GM21367 (cell line): ENCODE results near the gene LPAR1.

Experiments used
- ATAC-seq: cut with Tn5 transposase; IDR thresholded peaks from one replicate; pipeline ENCODE4 v1.9.1; 2021; ENCODE audit not compliant: unreplicated experiment

The LPAR1 gene

DNA sequence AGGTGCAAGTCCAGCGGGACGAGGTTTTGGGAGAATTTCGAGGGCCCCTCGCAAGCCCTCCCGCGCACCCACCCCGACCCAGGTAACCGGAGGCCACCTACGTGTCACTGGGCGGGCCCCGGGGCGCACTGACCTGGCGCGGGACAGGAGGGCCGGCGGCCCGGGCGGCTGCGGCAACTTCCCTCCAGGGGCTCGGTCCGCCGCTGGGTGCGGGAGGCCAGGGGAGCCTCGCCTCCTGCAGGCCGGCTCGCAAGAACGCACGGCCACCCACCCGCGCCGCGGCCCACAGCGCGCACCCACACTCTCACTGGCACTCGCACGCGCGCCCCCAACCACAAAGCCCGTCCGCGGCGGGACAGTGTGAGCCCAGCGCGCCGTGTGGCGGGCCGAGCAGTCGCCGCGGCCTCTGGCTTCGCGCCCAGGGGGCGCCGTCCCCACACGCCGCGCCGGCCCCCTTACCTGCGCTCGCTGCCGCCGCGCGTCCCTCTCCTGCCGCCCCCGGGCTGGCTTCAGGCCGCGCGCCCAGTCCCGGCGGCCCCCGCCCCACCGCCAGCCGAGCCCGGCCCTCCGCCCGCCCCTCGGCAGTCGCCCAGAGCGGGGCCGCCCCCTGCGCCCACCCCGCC, 451 bp downstream of the LPAR1 start:
- ATAC-seq: no peak

DNA sequence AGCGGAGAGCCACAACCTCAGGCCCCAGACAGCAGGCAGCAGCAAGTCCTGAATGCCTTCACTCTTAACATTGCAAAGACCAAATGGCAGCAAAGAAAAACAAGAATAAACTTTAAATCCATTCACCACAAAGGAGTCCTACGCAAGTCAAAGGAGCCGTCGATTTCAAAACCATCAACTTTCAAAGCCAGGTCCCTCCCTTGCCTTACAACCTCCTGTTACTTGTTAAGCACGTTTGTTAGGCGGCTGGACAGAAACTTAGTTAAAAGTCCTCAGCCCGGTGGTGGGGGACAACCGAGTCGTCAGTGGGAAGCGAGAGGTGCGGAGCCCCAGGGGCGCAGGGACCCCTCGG, 938 bp downstream of the LPAR1 start:
- ATAC-seq: no peak

DNA sequence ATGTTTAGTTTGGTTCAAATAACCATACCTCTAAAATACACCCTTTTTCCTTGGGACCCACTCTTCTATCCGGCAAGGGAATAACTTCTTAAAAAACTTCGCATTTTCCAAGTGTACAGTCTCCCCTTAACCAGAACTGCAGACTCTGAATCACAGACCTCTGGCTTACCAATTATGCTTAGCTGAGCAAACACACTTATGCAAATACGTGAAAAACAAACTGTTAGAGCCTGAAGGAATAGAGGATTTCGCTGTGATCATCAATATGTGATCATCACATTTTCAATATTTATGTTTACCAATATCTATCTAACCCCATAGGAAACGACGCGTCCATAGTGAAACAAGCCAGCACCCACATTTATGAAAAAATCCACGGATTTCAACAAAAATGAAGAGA, 1.3 kb downstream of the LPAR1 start:
- ATAC-seq: no peak

DNA sequence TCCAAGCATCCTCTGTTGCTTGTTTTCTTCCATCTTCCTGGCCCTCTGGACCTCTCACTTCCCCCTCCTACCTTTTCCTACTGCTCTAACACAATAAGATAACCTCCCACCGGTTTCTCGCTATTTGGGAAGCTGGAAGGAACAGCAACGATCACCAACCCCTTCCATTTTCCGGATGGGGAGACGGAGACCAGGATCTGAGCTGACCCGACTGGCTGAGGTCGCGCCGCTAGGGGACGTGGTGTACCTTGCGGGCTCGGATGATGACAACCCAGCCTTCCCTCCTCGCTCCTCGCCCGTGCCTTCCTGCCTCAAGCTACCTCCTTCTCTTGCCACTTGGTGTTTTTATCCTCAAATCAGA, 1.9 kb downstream of the LPAR1 start:
- ATAC-seq: no peak

DNA sequence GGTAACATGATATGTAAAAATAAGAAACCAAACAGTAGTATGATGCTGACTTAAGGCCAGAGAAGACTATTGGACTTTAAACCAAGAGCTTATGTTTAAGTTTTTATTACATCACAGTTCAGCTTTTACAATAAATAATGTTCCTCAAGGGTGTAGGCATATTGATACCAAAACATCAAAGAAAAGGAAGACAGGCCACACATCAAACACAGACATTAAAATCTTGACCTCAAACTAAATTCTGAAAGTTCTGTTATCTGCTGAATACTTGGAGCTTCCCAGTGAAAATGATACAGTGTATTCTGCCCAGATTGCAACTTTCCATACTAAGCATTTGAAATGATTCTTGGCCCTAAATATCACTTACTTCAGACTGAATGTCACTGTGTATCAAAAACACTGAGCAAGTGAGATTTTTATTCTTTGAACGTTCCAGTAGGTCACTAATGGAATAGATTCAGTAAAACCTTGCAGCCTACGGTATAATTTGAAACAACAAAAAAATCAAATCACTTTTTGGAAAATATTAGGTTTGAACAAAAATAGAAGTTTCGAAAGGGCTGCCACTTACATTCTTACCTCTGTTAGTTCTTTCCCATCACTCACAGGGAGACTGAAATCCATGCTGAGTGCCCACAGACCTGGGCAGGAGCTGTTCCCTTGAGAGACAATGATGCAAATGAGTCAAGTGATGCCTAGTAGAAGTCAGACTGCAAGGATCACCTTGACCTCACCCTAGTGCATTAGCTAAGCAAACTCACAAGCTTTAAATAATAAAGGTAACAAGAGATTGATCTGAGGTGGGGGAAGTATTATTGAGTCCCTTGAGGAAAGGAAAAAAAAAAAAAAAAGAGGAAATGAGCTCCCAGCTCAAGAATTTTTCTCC, 2.5 kb downstream of the LPAR1 start:
- ATAC-seq: no peak

- no peak for ATAC-seq
Observed at GRCh38 chr9:111034898-111035539, 3.3 kb downstream of the LPAR1 start.

DNA sequence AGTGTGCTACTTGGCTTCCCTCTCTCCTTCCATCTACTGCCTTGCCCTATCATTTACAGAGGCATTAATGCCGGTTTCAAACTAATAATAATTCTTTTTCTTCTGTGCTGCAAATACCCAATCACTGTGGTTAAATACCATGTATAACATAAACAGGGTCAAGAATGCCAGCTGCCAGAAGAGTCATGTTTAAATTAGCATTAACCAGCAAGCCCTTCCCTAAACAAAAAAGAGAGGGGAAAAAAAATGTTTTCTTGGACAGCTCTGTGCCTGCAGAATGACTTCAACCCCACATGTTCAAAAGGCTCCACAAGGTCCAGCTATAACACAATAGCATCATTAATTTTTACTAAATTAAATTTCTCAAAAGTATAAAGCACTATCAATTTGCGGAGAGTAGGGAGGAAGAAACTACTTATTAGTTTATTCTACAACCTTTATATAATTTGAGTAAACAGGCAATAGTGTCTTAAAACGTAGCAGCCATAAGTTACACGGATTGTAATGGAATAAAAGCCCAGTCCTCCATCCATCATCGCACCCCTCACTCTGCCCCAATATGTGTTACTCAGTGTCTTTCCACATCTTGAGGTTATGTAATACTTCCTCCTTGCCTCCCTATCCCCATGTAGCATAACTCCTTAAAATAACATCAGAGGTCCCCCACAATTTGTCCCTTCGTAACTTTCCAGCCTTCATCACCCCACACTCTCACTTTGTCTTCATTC, 3.9 kb downstream of the LPAR1 start:
- ATAC-seq: no peak

- ATAC-seq: no peak
Observed at GRCh38 chr9:111030492-111030891, 7.8 kb downstream of the LPAR1 start.

- no peak for ATAC-seq
Observed at GRCh38 chr9:111029260-111029659, 9.0 kb downstream of the LPAR1 start.

DNA sequence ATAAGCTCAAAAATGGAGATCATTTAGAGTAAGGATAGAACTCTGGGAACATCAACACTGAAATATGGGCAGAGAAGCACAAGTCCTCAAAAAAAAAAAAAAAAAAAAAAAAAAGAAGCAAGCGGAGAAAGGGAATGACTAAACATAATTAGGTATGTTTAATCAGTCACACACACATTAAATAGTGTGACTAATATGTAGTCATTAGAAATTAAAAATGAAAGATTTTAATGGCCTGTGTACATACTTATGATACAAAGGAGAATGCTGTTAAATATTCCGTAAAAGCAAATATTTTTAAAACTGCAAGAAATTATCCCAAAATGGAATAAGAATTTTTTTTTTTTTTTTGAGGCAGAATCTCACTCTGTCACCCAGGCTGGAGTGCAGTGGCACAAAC, 10.5 kb downstream of the LPAR1 start:
- no peak for ATAC-seq

GRCh38 chr9:111023128-111023527, 15.1 kb downstream of the LPAR1 start:
- ATAC-seq: no peak

DNA sequence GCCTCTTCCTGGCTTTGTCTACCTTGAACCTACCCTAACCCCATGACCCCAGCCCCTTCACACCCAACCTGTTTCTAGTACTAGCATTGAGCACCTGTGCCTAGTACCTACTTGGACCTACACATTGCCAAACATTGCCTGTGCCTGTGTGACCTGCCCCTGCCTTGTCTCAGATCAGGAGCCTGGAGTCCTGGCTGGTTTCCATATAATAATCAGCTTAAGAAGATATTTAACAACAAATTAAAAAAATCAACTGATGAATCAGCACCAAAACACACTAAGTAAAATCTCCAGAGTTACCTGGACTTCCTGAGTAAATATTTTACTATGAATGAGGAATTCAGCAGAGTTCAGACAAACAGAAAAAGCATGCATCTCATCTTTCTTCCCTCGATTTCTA, 17.7 kb downstream of the LPAR1 start:
- ATAC-seq: no peak

DNA sequence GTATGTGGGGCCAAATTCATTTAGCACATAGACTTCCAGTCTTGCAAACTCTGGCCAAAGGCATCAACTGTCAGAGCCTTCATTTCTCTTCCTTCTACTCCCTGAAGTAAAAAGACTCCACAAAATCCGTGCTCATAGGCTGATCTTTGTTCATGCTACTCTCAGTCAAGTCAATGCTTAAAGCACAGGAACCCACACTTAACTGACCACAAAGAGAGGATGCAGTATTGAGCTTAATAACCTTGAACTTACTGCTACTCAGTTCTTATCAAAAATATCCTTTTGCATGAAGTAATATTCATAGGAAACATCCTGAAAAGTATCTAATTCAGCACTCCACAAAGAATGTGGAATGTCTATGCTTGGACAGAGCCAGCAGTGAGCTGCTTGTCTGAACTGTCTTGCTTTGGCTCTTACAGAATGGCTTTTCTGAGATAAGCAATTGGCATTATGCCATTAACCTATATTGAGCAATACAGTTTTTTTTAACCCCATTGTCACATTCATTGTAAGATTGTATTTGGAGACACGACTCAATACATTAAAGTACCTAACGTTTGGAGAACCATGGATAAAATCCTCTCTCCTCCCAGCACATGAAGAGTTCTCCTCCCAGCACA, 21.7 kb downstream of the LPAR1 start:
- no peak for ATAC-seq

- ATAC-seq: no peak
Observed at GRCh38 chr9:111016016-111016415, 22.3 kb downstream of the LPAR1 start.

- ATAC-seq: no peak
Observed at GRCh38 chr9:111013707-111014106, 24.6 kb downstream of the LPAR1 start.

- no peak for ATAC-seq
Observed at GRCh38 chr9:111013250-111013649, 25.0 kb downstream of the LPAR1 start.

GRCh38 chr9:111008158-111009075, 29.9 kb downstream of the LPAR1 start:
- no peak for ATAC-seq

DNA sequence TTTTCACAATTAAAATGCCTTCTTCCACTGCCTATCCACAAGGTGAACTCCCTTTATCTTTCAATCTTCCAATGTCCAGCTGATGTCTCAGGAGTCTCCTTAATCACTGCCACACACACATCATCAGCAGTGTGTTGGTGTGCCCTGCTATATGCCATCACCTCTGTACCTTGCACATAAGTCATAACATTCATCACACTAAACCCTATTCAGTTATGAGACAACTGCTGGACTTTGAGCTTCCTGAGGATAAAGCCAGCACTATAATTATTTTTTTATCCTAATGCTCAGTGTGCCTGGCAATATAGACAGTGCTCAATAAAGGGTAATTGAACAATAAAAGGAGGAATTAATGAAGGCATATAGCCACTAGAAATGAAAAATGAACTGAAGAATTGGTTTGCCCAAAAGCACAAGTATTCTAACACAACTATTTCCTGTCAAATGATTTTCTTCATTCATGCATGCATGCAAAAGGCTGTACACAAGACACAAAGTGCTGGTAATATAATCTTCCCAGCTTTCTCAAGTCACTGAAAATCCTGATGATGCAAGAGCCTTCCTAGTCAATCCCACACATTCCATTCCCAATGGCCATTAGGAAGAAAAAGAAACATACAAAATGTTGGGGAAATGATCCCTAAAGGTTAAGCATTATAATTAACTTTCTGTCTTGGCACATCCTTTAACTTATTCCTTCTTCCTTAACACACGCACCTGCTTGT, 32.4 kb downstream of the LPAR1 start:
- ATAC-seq: no peak

- ATAC-seq: no peak
Observed at GRCh38 chr9:111004936-111005335, 33.3 kb downstream of the LPAR1 start.
